Fibroblast of villous mesenchyme (primary cell): ENCODE results near the gene EMILIN3. TPM values are rescaled to one million over a fixed set of nuclear protein-coding genes. Genes with fewer than 3 reads are reported as not detected.
A peak's percentile ranks its signal among the peaks of the same experiment; 100 is the strongest.

Experiments used
- DNase-seq: peaks from one replicate; pipeline ENCODE4 v3.0.0-alpha.2; 2010; ENCODE audit warnings: low read depth
- H3K4me3 ChIP-seq: 2 replicates; pipeline ENCODE4 v1.5.1; 2011; ENCODE audit warnings: low read depth, mild to moderate bottlenecking, low read length
- CTCF ChIP-seq: IDR thresholded peaks from 2 replicates; pipeline ENCODE4 v1.5.1; 2012; ENCODE audit warnings: low read depth, mild to moderate bottlenecking, low read length; ENCODE audit not compliant: insufficient read depth
- total RNA-seq: library from RNA; depleted of rRNA; stranded (reverse); fragments of >200 nt; gene quantifications from 2 replicates; pipeline ENCODE4 v1.2.3, GENCODE V29; 2012

The EMILIN3 gene
- total RNA-seq, 1 donor = not detected

DNA sequence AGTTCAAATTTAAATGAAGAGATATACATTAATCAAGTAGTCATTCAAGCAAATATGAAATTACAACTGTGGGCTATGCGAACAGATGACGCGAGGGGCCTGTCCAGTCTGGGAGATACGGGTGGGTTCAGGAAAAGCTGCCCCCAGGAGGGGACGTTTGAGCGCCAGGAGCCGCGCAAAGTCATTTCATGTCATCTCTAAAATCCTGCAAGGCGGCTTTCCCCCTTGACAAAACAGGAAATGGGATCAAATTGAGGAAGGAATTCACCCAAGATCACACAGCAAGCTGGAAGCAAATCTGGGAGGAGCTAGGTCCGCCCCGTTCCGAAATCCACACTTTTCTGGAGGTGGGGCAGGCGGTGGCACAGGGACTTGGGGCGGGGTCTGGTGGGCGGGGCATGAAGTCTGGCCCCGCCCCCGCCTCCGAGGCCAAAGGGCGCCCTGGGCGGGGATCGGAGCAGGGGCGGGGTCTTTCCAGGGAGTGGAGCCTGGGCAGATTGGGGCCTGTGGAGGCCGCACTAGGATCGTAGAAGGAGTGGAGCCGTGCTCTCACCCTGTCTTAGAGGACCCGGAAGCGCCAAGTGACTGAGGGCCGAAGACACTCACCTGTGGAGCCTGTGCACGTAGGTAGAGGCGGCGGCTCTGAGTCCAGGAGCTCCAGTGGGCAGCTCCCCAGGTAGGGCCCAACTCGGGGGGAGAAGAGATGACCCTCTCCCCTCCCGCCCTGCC is 26.1 kb downstream of the EMILIN3 start, which contains the start of gene LPIN3:
Gene LPIN3 (plus strand): TSS at position 495 of the 729 bp plus-strand sequence. CDS start 4,983 bp downstream, outside the sequence.
- TF ChIP-seq CTCF = peak; percentile 28
- peak; percentile 94 for DNase-seq
- H3K4me3 ChIP-seq = peak within 1 kb of the TSS; percentile 65

GRCh38 chr20:41339957-41340326 is 26.7 kb downstream of the EMILIN3 start:
- H3K4me3 ChIP-seq = peak overlapping the region; percentile 65
- peak; percentile 93 for TF ChIP-seq CTCF
- DNase-seq = peak; percentile 69

DNA sequence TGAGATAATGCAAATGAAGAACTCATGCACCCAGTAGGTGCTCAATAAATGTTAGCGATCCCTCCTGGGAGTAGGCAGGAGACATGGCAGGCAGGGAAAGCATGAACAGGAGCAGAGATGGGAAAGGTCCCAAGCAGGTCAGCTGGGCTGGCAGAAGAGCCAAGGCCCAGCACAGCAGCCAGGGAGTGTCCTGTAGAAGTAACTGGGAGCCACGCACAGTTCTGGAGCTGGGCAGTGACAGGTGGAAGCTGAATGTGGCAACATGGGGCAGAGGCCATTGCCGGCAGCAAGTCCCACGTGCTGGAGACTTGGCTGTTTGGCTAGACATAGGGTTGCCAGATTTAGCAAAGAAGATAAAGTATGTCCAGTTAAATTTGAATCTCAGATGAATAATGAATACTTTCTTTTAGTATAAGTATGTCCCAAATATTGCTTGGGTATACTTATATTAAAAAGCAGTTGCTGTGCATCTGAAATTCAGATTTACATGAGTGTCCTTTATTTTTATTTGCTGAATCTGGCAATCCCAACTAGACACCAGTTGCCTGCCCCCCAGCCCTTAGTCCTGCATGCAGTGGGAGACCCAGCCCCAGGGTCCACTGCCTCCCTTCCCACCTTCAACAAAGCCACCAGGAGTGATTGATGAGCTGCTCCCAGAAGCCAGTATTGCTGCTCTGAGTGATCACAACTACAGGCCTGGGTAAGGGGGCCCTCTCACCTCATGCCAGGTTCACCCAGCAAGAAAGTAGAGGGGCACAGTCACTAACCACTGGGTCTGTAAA is 29.7 kb downstream of the EMILIN3 start:
- DNase-seq = no peak
- no peak for TF ChIP-seq CTCF
- no peak overlapping the region for H3K4me3 ChIP-seq

- DNase-seq = no peak
- no peak for TF ChIP-seq CTCF
- H3K4me3 ChIP-seq = no peak overlapping the region
Measured at GRCh38 chr20:41335591-41335990, 31.0 kb downstream of the EMILIN3 start.

- no peak for TF ChIP-seq CTCF
- H3K4me3 ChIP-seq = no peak overlapping the region
- peak; percentile 69 for DNase-seq
Measured at GRCh38 chr20:41334443-41335421, 31.9 kb downstream of the EMILIN3 start.

GRCh38 chr20:41334036-41334435 is 32.6 kb downstream of the EMILIN3 start:
- H3K4me3 ChIP-seq = no peak overlapping the region
- DNase-seq = no peak
- no peak for TF ChIP-seq CTCF
